ENCODE data around the gene IMMP2L. TPM values are rescaled to one million over a fixed set of nuclear protein-coding genes. Genes with fewer than 3 reads are reported as not detected.

The IMMP2L gene
- polyA plus RNA-seq, 1 donor (not counting 4 experiments of a cell fraction or from before 2014, with no cell fraction given) = 14.1 TPM

GRCh38 chr7:110857106-110857505 lies 705.2 kb downstream of the IMMP2L start:
- H3K9me3 ChIP-seq (ENCODE audit: control insufficient read depth, low read depth, low read length) = no peaks in the 10 kb centered on the region
- H3K4me1 ChIP-seq (ENCODE audit: control insufficient read depth, extremely low read depth, insufficient read depth, low read length) = no peaks in the 10 kb centered on the region
- no peak for FAIRE-seq
- no peak for DNase-seq (ENCODE audit: low read depth, low spot score)
- no peaks in the 10 kb centered on the region for H3K9me1 ChIP-seq (ENCODE audit: control insufficient read depth, extremely low read depth, insufficient read depth, low read length)
- H3K9ac ChIP-seq (ENCODE audit: control insufficient read depth, extremely low read depth, insufficient read depth, low read length) = no peak overlapping the region
- H4K20me1 ChIP-seq (ENCODE audit: control insufficient read depth, extremely low read depth, insufficient read depth, low read length) = no peaks in the 10 kb centered on the region
- no peak overlapping the region for H3K4me3 ChIP-seq (ENCODE audit: control insufficient read depth in 2 of 3, extremely low read depth in 1 of 3, insufficient read depth in 2 of 3, low read depth in 1 of 3, low read length in 3 of 3)
- no peak overlapping the region for H2AFZ ChIP-seq (ENCODE audit: control insufficient read depth, low read length)
- H3K79me2 ChIP-seq (ENCODE audit: control insufficient read depth, insufficient read depth, low read length) = no peaks in the 10 kb centered on the region
- dilution Hi-C loops (cut with MboI; ENCODE audit: extremely low pct_ligation_motif_present, low sequenced_read_pairs) = no loop called here
- no peak overlapping the region for H3K4me2 ChIP-seq (ENCODE audit: control insufficient read depth, extremely low read depth, insufficient read depth, low read depth, low read length)
- H3K27me3 ChIP-seq (ENCODE audit: control insufficient read depth, extremely low read depth, insufficient read depth, low read length) = no peaks in the 10 kb centered on the region
- no peak for TF ChIP-seq CTCF (optimal IDR thresholded peaks at IDR 0.05 in 1 of 3, IDR thresholded peaks at IDR 0.05 in 1 of 3, conservative IDR thresholded peaks at IDR 0.05 in 1 of 3; ENCODE audit: extremely low read depth in 1 of 3, insufficient read depth in 2 of 3, low read length in 3 of 3)
- no peak for TF ChIP-seq EZH2 (IDR thresholded peaks at IDR 0.05; ENCODE audit: low read length)
- no peaks in the 10 kb centered on the region for H3K36me3 ChIP-seq (ENCODE audit: control insufficient read depth in 2 of 2, extremely low read depth in 1 of 2, insufficient read depth in 2 of 2, low read length in 2 of 2)
- no peak overlapping the region for H3K27ac ChIP-seq (ENCODE audit: control insufficient read depth, insufficient read depth, low read length)

- H3K4me2 ChIP-seq (ENCODE audit: control insufficient read depth, extremely low read depth, insufficient read depth, low read depth, low read length) = no peak overlapping the region
- no peak overlapping the region for H3K9ac ChIP-seq (ENCODE audit: control insufficient read depth, extremely low read depth, insufficient read depth, low read length)
- H3K27me3 ChIP-seq (ENCODE audit: control insufficient read depth, extremely low read depth, insufficient read depth, low read length) = no peaks in the 10 kb centered on the region
- H3K9me3 ChIP-seq (ENCODE audit: control insufficient read depth, low read depth, low read length) = no peaks in the 10 kb centered on the region
- dilution Hi-C loops (cut with MboI; ENCODE audit: extremely low pct_ligation_motif_present, low sequenced_read_pairs) = no loop called here
- TF ChIP-seq CTCF (optimal IDR thresholded peaks at IDR 0.05 in 1 of 3, IDR thresholded peaks at IDR 0.05 in 1 of 3, conservative IDR thresholded peaks at IDR 0.05 in 1 of 3; ENCODE audit: extremely low read depth in 1 of 3, insufficient read depth in 2 of 3, low read length in 3 of 3) = no peak
- no peak for TF ChIP-seq EZH2 (IDR thresholded peaks at IDR 0.05; ENCODE audit: low read length)
- H3K27ac ChIP-seq (ENCODE audit: control insufficient read depth, insufficient read depth, low read length) = no peak overlapping the region
- no peaks in the 10 kb centered on the region for H3K36me3 ChIP-seq (ENCODE audit: control insufficient read depth in 2 of 2, extremely low read depth in 1 of 2, insufficient read depth in 2 of 2, low read length in 2 of 2)
- H3K4me1 ChIP-seq (ENCODE audit: control insufficient read depth, extremely low read depth, insufficient read depth, low read length) = no peaks in the 10 kb centered on the region
- FAIRE-seq (no peak), DNase-seq (ENCODE audit: low read depth, low spot score) (no peak)
- H3K9me1 ChIP-seq (ENCODE audit: control insufficient read depth, extremely low read depth, insufficient read depth, low read length) = no peaks in the 10 kb centered on the region
- H3K4me3 ChIP-seq (ENCODE audit: control insufficient read depth in 2 of 3, extremely low read depth in 1 of 3, insufficient read depth in 2 of 3, low read depth in 1 of 3, low read length in 3 of 3) = no peak overlapping the region
- no peak overlapping the region for H2AFZ ChIP-seq (ENCODE audit: control insufficient read depth, low read length)
- H3K79me2 ChIP-seq (ENCODE audit: control insufficient read depth, insufficient read depth, low read length) = no peaks in the 10 kb centered on the region
- no peaks in the 10 kb centered on the region for H4K20me1 ChIP-seq (ENCODE audit: control insufficient read depth, extremely low read depth, insufficient read depth, low read length)
Observed at GRCh38 chr7:110856704-110857103, 705.6 kb downstream of the IMMP2L start.

Data from keratinocyte (primary cell).